ENCODE results near the gene AASS.

DNA sequence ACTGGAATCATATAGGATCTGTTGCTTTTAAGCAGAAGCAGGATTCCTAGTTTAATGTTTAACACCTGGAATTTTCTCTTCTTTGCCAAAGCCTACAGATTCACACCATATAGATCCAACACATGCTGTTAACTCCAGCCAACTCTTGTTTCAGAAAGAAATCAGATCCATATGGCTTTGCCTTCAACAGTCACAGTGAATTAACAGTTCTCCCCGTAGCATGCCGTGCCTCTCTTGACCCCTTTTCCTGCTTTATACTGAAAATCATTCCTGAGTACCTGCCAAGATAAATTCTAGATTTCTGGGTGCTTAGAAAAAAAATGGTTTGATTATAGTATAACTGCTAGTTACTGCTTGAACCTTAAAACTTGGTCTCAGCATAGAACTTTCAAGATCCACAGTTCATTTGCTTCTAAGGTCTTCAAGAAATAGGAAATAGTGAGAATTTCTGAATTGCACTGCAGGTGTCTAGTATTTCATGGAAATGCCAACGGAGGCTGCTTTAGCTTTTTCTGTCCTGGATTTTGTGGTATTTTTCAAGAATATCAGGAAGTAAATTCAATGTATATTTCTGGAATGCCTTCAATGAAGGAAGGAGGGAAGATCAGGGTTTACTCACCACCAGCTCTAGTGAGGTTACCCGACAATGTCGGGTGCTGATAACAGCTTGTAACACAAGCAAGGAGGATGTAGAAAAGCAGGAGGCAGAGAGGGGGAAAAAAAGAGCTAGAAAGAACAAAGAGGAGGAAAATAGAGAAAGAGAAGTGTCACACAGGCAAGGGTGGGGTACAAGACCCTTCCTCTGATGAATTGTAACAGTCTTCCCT is 6.6 kb downstream of the AASS start:
- TF ChIP-seq, protein P1, sequence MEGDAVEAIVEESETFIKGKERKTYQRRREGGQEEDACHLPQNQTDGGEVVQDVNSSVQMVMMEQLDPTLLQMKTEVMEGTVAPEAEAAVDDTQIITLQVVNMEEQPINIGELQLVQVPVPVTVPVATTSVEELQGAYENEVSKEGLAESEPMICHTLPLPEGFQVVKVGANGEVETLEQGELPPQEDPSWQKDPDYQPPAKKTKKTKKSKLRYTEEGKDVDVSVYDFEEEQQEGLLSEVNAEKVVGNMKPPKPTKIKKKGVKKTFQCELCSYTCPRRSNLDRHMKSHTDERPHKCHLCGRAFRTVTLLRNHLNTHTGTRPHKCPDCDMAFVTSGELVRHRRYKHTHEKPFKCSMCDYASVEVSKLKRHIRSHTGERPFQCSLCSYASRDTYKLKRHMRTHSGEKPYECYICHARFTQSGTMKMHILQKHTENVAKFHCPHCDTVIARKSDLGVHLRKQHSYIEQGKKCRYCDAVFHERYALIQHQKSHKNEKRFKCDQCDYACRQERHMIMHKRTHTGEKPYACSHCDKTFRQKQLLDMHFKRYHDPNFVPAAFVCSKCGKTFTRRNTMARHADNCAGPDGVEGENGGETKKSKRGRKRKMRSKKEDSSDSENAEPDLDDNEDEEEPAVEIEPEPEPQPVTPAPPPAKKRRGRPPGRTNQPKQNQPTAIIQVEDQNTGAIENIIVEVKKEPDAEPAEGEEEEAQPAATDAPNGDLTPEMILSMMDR (IDR thresholded peaks at IDR 0.05; ENCODE audit: extremely low read depth in 1 of 2, insufficient read depth in 1 of 2, low read depth in 1 of 2, low read length in 2 of 2), result no peak
- no peak for TF ChIP-seq POLR2A (IDR thresholded peaks at IDR 0.05; ENCODE audit: low read depth, low read length)

Data from endothelial cell of umbilical vein (primary cell).